ENCODE measurements around the gene CLPSL1.

The CLPSL1 gene

GRCh38 chr6:35742842-35743241 lies 38.0 kb upstream of the CLPSL1 start:
- H2BK120ac ChIP-seq (ENCODE audit: low read depth, low read length): no peak overlapping the region
- no peaks in the 10 kb centered on the region for H3K79me1 ChIP-seq (ENCODE audit: low read length)
- no peak overlapping the region for H3K9ac ChIP-seq (ENCODE audit: low read length)
- H3K4ac ChIP-seq (ENCODE audit: low read depth, low read length): no peak overlapping the region
- H3K4me3 ChIP-seq (ENCODE audit: low read length): no peak overlapping the region
- H4K8ac ChIP-seq (ENCODE audit: low read depth, low read length): no peak overlapping the region
- no peak overlapping the region for H3K18ac ChIP-seq (ENCODE audit: low read length)
- H4K5ac ChIP-seq (ENCODE audit: low read length): no peak overlapping the region
- peaks cover 6% of the 10 kb centered on the region for H3K4me1 ChIP-seq (ENCODE audit: control insufficient read depth, low read depth, low read length)
- H2AK5ac ChIP-seq (ENCODE audit: low read length): no peak overlapping the region
- no peaks in the 10 kb centered on the region for H3K27me3 ChIP-seq (ENCODE audit: insufficient read depth, low read length, poor library complexity)
- H3K27ac ChIP-seq (ENCODE audit: low read depth, low read length): no peak overlapping the region
- H2BK15ac ChIP-seq (replicated peaks; ENCODE audit: low read depth): no peak overlapping the region
- H3K56ac ChIP-seq (ENCODE audit: low read length): peak overlapping the region; percentile 37
- H3K4me2 ChIP-seq (ENCODE audit: low read length): no peak overlapping the region
- H3K79me2 ChIP-seq (ENCODE audit: control insufficient read depth, insufficient read depth, low read length): no peaks in the 10 kb centered on the region
- H3K36me3 ChIP-seq (ENCODE audit: control insufficient read depth, insufficient read depth, low read length): no peaks in the 10 kb centered on the region
- H2BK5ac ChIP-seq (ENCODE audit: low read length): no peak overlapping the region
- H3K23ac ChIP-seq (ENCODE audit: low read length): no peak overlapping the region
- DNase-seq: peak; percentile 79
- WGBS (ENCODE audit: extremely low coverage, insufficient coverage, low lambda C conversion rate): no CpG with 5 or more reads among the region's 8 CpGs

DNA sequence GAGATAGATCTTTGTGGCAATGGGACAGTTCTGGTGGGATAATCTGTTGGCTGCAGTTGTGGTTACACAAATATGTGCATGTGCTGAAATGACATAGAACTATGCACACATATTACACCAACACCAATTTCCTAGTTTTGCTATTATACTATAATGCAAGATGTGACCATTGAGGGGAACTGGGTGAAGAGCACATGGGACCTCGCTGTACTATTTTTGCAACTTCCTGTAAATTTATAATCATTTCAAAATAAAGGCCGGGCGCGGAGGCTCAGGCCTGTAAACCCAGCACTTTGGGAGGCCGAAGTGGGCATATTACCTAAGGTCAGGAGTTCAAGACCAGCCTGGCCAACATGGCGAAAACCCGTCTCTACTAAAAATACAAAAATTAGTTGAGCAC lies 35.3 kb upstream of the CLPSL1 start:
- no peak overlapping the region for H3K27ac ChIP-seq (ENCODE audit: low read depth, low read length)
- no peaks in the 10 kb centered on the region for H3K79me2 ChIP-seq (ENCODE audit: control insufficient read depth, insufficient read depth, low read length)
- H2BK120ac ChIP-seq (ENCODE audit: low read depth, low read length): no peak overlapping the region
- no peak overlapping the region for H3K4me2 ChIP-seq (ENCODE audit: low read length)
- no CpG with 5 or more reads among the region's 7 CpGs for WGBS (ENCODE audit: extremely low coverage, insufficient coverage, low lambda C conversion rate)
- no peak overlapping the region for H4K5ac ChIP-seq (ENCODE audit: low read length)
- H2BK15ac ChIP-seq (replicated peaks; ENCODE audit: low read depth): no peak overlapping the region
- DNase-seq: no peak
- H3K36me3 ChIP-seq (ENCODE audit: control insufficient read depth, insufficient read depth, low read length): no peaks in the 10 kb centered on the region
- H4K8ac ChIP-seq (ENCODE audit: low read depth, low read length): no peak overlapping the region
- no peak overlapping the region for H3K18ac ChIP-seq (ENCODE audit: low read length)
- no peak overlapping the region for H3K4me3 ChIP-seq (ENCODE audit: low read length)
- no peak overlapping the region for H3K9ac ChIP-seq (ENCODE audit: low read length)
- H3K79me1 ChIP-seq (ENCODE audit: low read length): no peaks in the 10 kb centered on the region
- peaks cover 4% of the 10 kb centered on the region for H3K4me1 ChIP-seq (ENCODE audit: control insufficient read depth, low read depth, low read length)
- no peak overlapping the region for H3K23ac ChIP-seq (ENCODE audit: low read length)
- no peak overlapping the region for H3K56ac ChIP-seq (ENCODE audit: low read length)
- H2BK5ac ChIP-seq (ENCODE audit: low read length): no peak overlapping the region
- H3K4ac ChIP-seq (ENCODE audit: low read depth, low read length): no peak overlapping the region
- no peak overlapping the region for H2AK5ac ChIP-seq (ENCODE audit: low read length)
- H3K27me3 ChIP-seq (ENCODE audit: insufficient read depth, low read length, poor library complexity): no peaks in the 10 kb centered on the region

- no peaks in the 10 kb centered on the region for H3K27me3 ChIP-seq (ENCODE audit: insufficient read depth, low read length, poor library complexity)
- H3K56ac ChIP-seq (ENCODE audit: low read length): no peak overlapping the region
- H3K79me2 ChIP-seq (ENCODE audit: control insufficient read depth, insufficient read depth, low read length): no peaks in the 10 kb centered on the region
- no peak overlapping the region for H3K4me3 ChIP-seq (ENCODE audit: low read length)
- no CpG with 5 or more reads among the region's 3 CpGs for WGBS (ENCODE audit: extremely low coverage, insufficient coverage, low lambda C conversion rate)
- no peak overlapping the region for H4K5ac ChIP-seq (ENCODE audit: low read length)
- H2BK15ac ChIP-seq (replicated peaks; ENCODE audit: low read depth): no peak overlapping the region
- H4K8ac ChIP-seq (ENCODE audit: low read depth, low read length): no peak overlapping the region
- H3K27ac ChIP-seq (ENCODE audit: low read depth, low read length): no peak overlapping the region
- H3K4ac ChIP-seq (ENCODE audit: low read depth, low read length): no peak overlapping the region
- H2BK5ac ChIP-seq (ENCODE audit: low read length): no peak overlapping the region
- H3K79me1 ChIP-seq (ENCODE audit: low read length): no peaks in the 10 kb centered on the region
- no peak overlapping the region for H3K23ac ChIP-seq (ENCODE audit: low read length)
- no peak overlapping the region for H3K18ac ChIP-seq (ENCODE audit: low read length)
- H2AK5ac ChIP-seq (ENCODE audit: low read length): no peak overlapping the region
- no peak for DNase-seq
- H3K4me2 ChIP-seq (ENCODE audit: low read length): no peak overlapping the region
- no peak overlapping the region for H2BK120ac ChIP-seq (ENCODE audit: low read depth, low read length)
- no peak overlapping the region for H3K9ac ChIP-seq (ENCODE audit: low read length)
- peaks cover 4% of the 10 kb centered on the region for H3K4me1 ChIP-seq (ENCODE audit: control insufficient read depth, low read depth, low read length)
- H3K36me3 ChIP-seq (ENCODE audit: control insufficient read depth, insufficient read depth, low read length): no peaks in the 10 kb centered on the region
These were observed 34.3 kb upstream of the CLPSL1 start for GRCh38 chr6:35746516-35746915.

DNA sequence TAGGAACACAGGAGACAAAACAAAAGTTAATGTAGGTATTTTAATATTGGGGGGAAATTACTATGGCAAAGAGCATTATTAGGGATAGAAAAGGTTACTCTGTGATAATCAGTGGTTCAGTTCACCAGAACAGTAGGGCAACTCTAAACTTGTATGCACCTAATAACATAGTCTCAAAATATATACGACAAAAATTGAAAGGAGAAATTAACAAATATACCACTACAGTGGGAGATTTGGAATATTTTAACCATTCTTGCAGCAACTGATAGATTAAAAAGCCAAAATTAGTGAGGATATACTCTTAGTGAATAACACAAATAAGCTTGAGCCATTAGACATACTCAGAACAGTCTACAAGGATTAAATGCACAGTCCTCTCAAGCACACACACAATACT lies 32.9 kb upstream of the CLPSL1 start:
- H3K4me3 ChIP-seq (ENCODE audit: low read length): no peak overlapping the region
- H3K56ac ChIP-seq (ENCODE audit: low read length): no peak overlapping the region
- H3K27me3 ChIP-seq (ENCODE audit: insufficient read depth, low read length, poor library complexity): no peaks in the 10 kb centered on the region
- no peak overlapping the region for H3K27ac ChIP-seq (ENCODE audit: low read depth, low read length)
- no peak overlapping the region for H2BK15ac ChIP-seq (replicated peaks; ENCODE audit: low read depth)
- no peak overlapping the region for H2BK5ac ChIP-seq (ENCODE audit: low read length)
- WGBS (ENCODE audit: extremely low coverage, insufficient coverage, low lambda C conversion rate): no CpG with 5 or more reads among the region's 1 CpG
- no peak overlapping the region for H3K4ac ChIP-seq (ENCODE audit: low read depth, low read length)
- no peak overlapping the region for H3K23ac ChIP-seq (ENCODE audit: low read length)
- H4K8ac ChIP-seq (ENCODE audit: low read depth, low read length): no peak overlapping the region
- H2AK5ac ChIP-seq (ENCODE audit: low read length): no peak overlapping the region
- no peak overlapping the region for H3K9ac ChIP-seq (ENCODE audit: low read length)
- no peak for DNase-seq
- no peak overlapping the region for H2BK120ac ChIP-seq (ENCODE audit: low read depth, low read length)
- no peaks in the 10 kb centered on the region for H3K36me3 ChIP-seq (ENCODE audit: control insufficient read depth, insufficient read depth, low read length)
- H3K4me2 ChIP-seq (ENCODE audit: low read length): no peak overlapping the region
- no peaks in the 10 kb centered on the region for H3K4me1 ChIP-seq (ENCODE audit: control insufficient read depth, low read depth, low read length)
- no peaks in the 10 kb centered on the region for H3K79me1 ChIP-seq (ENCODE audit: low read length)
- no peak overlapping the region for H4K5ac ChIP-seq (ENCODE audit: low read length)
- no peak overlapping the region for H3K18ac ChIP-seq (ENCODE audit: low read length)
- no peaks in the 10 kb centered on the region for H3K79me2 ChIP-seq (ENCODE audit: control insufficient read depth, insufficient read depth, low read length)

DNA sequence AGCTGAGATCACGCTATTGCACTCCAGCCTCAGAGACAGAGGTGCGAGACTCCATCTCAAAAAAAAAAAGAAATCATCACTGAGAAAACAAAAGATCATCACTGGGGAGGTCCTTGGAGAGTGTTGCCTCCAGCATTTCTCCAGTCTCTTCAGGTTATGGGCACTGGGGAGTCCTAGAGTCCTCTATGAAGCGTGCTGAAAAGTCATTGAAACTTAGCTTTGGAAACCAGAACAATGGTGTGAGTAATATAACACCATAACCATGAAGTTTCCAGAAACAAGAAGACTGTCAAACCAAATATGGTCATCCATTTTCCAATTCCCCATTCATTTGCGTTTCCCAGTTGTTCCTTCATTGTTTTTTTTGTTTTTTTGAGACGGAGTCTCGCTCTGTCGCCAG lies 30.3 kb upstream of the CLPSL1 start:
- Histone ChIP-seq H3K27ac (ENCODE audit: low read depth, low read length) (no peak overlapping the region), H3K23ac (ENCODE audit: low read length) (no peak overlapping the region), H3K4me2 (ENCODE audit: low read length) (no peak overlapping the region), H3K27me3 (ENCODE audit: insufficient read depth, low read length, poor library complexity) (no peaks in the 10 kb centered on the region), H2BK5ac (ENCODE audit: low read length) (no peak overlapping the region), H2AK5ac (ENCODE audit: low read length) (no peak overlapping the region), H3K56ac (ENCODE audit: low read length) (no peak overlapping the region), H2BK120ac (ENCODE audit: low read depth, low read length) (no peak overlapping the region), H4K5ac (ENCODE audit: low read length) (no peak overlapping the region), H3K4me3 (ENCODE audit: low read length) (no peak overlapping the region), H3K4ac (ENCODE audit: low read depth, low read length) (no peak overlapping the region), H4K8ac (ENCODE audit: low read depth, low read length) (no peak overlapping the region), H3K4me1 (ENCODE audit: control insufficient read depth, low read depth, low read length) (no peaks in the 10 kb centered on the region), H3K79me2 (ENCODE audit: control insufficient read depth, insufficient read depth, low read length) (no peaks in the 10 kb centered on the region), H3K79me1 (ENCODE audit: low read length) (no peaks in the 10 kb centered on the region), H3K18ac (ENCODE audit: low read length) (no peak overlapping the region), H2BK15ac (replicated peaks; ENCODE audit: low read depth) (no peak overlapping the region), H3K36me3 (ENCODE audit: control insufficient read depth, insufficient read depth, low read length) (no peaks in the 10 kb centered on the region), H3K9ac (ENCODE audit: low read length) (no peak overlapping the region)
- DNase-seq: no peak
- WGBS (ENCODE audit: extremely low coverage, insufficient coverage, low lambda C conversion rate): no CpG with 5 or more reads among the region's 7 CpGs

DNA sequence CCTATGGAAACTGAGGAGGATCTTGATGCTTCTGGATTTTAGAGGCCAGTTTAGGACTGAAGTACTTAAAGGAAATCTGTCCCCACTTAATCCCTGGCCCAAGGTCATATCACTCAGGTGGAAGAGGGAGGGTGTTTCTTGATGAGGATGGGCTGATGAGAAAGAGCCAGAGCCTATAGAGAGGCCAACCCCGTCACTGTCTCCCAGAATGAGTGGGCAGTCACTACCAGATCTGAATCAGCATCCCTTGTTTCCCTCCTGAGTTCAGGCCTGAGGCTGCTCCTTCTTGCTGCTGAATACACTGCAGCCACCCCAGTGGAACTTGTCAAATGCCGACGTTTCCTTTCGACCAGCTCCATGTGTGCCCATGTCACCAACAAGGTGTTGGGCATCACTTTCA lies 29.2 kb upstream of the CLPSL1 start:
- H3K4me3 ChIP-seq (ENCODE audit: low read length): no peak overlapping the region
- H3K79me1 ChIP-seq (ENCODE audit: low read length): no peaks in the 10 kb centered on the region
- no peak overlapping the region for H4K8ac ChIP-seq (ENCODE audit: low read depth, low read length)
- H3K4me1 ChIP-seq (ENCODE audit: control insufficient read depth, low read depth, low read length): no peaks in the 10 kb centered on the region
- no peak for DNase-seq
- no CpG with 5 or more reads among the region's 4 CpGs for WGBS (ENCODE audit: extremely low coverage, insufficient coverage, low lambda C conversion rate)
- H3K27ac ChIP-seq (ENCODE audit: low read depth, low read length): no peak overlapping the region
- H2BK5ac ChIP-seq (ENCODE audit: low read length): no peak overlapping the region
- no peaks in the 10 kb centered on the region for H3K79me2 ChIP-seq (ENCODE audit: control insufficient read depth, insufficient read depth, low read length)
- H3K4me2 ChIP-seq (ENCODE audit: low read length): no peak overlapping the region
- H3K9ac ChIP-seq (ENCODE audit: low read length): no peak overlapping the region
- H4K5ac ChIP-seq (ENCODE audit: low read length): no peak overlapping the region
- H2BK120ac ChIP-seq (ENCODE audit: low read depth, low read length): no peak overlapping the region
- H3K18ac ChIP-seq (ENCODE audit: low read length): no peak overlapping the region
- no peak overlapping the region for H3K23ac ChIP-seq (ENCODE audit: low read length)
- H3K4ac ChIP-seq (ENCODE audit: low read depth, low read length): no peak overlapping the region
- H2AK5ac ChIP-seq (ENCODE audit: low read length): no peak overlapping the region
- no peaks in the 10 kb centered on the region for H3K27me3 ChIP-seq (ENCODE audit: insufficient read depth, low read length, poor library complexity)
- no peak overlapping the region for H3K56ac ChIP-seq (ENCODE audit: low read length)
- no peak overlapping the region for H2BK15ac ChIP-seq (replicated peaks; ENCODE audit: low read depth)
- H3K36me3 ChIP-seq (ENCODE audit: control insufficient read depth, insufficient read depth, low read length): no peaks in the 10 kb centered on the region
